Fibroblast of skin of left quadriceps (primary cell): ENCODE data around the gene MRPL30.
A peak's percentile ranks its signal among the peaks of the same experiment; 100 is the strongest.
"Not testable (repeated sequence)": the region's sequence is repeated elsewhere in the genome, so short reads cannot be mapped to it uniquely, and the experiment has no call there.

ENCODE experiments used
- DNase-seq, 2 experiments: peaks; one replicate each; pipeline ENCODE4 v3.0.0-alpha.2; 2013; ENCODE audit warnings: low read depth in 2 of 2

MRPL30 gene

DNA sequence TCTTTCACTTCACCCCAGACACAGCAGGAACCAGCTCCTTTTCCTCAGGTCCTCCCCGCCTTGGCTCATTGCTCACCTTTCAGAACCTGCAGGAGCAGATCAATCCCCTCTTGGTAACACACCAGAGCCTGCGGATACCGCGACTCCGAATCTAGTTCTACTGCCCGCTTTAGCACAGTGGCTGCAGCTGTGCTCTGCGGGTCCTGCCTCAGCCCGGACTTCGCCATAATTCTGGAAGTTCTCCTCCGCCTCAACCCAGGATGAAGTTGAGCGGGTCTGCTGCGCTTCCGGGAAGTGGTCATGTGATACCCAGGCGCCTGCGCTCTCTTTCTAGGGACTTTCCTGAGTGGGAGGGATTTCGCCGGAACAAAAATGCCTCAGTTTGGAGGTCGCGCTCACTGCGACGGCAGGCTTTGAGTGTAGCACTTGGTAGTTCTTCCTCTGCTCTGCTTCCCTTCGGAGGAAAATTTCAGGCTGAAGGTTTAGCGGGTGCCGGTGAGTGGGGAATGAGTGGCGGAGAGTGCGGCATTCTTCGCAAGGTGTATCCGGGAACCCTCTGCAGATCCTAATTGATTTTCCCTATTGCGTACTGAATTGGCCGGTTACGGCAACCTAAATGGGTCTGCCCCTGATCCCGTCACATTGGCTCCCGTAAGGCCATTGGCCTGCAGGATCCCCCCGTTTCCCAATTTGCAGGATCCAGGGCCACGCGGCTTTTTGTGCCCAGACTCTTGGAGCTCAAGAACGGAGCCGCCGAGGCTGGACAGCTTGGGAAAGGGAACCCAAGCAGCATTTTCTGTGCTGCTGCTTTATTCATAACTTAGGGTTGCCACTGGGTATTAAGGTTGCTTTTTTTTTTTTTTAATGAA lies at the start of gene MRPL30, which contains the start of gene MITD1:
Gene MRPL30, plus strand, starts transcription at position 430 of the 869 bp plus-strand sequence. CDS start 5,020 bp downstream, outside the sequence.
Gene MITD1, minus strand, starts transcription at position 304 of the 869 bp plus-strand sequence. Its CDS starts 77 bp downstream, at position 227.
- DNase-seq = peak; percentile 90 to 92

DNA sequence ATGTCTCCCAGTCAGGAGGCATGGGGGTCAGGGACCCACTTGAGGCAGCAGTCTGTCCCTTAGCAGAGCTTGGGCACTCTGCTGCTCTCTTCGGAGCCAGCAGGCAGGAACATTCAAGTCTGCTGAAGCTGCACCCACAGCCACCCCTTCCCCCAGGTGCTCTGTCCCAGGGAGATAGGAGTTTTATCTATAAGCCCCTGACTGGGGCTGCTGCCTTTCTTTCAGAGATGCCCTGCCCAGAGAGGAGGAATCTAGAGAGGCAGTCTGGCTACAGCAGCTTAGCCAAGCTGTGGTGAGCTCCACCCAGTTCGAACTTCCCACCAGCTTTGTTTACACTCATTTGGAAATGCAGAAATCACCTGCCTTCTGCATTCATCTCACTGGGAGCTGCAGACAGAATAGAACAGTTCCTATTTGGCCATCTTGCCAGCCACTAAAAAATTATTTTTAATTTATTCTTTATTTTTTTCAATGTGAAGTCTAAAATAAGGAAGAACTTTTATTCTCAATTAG lies 45.9 kb upstream of the MRPL30 start:
- not testable (repeated sequence) for DNase-seq

DNA sequence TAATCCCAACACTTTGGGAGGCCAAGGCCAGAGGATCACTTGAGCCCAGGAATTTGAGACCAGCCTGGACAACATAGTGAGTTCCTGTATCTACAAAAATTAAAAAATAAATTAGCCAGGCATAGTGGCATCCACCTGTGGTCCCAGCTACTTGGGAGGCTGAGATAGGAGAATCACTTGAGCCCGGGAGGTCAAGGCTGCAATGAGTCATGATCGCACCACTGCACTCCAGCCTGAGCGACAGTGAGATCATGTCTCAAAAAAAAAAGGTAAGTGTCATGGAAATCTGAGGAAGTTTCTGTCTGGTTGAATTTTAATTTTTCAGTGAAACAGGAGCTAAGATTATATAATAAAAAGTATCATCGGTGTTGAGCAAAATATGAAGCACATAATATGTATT lies 42.0 kb upstream of the MRPL30 start:
- no peak for DNase-seq

DNA sequence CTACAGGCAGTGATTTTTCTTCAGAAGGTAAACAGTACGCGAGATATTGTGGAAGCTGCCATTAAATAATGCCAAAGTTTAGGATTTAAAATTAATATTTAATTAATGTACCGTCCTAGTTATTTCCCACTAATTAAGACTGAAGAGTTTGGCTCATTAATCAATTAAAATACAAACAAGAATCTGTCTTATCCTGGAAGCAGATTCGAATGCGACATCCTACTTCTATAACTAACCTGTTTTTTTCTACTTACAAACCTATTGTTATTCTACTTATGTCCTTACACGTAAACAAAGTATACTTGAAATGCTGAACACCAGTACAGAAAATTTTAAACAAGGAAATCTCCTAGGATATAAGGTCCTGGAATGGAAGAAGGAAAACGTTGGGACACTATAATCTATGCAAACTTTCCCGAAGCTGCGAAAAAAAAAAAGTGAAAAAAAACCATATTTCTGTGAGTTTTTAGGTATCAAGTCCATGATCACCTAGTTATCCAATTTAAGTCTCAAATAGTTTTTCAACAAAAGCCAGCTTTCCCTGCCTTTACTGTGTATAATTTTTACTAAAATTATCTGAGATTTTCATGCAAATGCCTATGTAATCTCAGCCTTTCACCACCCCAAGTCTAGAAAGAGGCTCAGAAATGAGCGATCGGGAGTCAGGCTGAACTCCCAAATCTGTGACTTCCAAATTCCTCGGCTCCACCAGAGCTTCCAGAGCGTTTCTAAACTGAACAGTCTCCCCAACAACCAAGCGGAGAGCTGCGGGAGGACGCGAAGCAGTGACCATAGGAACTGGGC lies 40.7 kb upstream of the MRPL30 start:
- no peak for DNase-seq

DNA sequence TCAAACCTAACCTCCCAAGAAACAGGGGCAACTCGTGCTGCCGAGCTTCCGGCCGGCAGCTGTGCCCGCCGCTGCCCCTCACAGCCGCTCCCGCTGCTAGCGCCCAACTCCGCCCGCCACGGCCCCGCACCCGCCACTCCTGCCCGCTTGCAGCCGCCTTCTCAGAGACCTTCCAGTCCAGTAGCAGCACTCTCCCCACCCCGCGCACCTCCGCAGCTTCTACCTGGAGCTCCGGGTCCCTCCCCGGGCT lies 40.2 kb upstream of the MRPL30 start:
- DNase-seq = no peak

DNA sequence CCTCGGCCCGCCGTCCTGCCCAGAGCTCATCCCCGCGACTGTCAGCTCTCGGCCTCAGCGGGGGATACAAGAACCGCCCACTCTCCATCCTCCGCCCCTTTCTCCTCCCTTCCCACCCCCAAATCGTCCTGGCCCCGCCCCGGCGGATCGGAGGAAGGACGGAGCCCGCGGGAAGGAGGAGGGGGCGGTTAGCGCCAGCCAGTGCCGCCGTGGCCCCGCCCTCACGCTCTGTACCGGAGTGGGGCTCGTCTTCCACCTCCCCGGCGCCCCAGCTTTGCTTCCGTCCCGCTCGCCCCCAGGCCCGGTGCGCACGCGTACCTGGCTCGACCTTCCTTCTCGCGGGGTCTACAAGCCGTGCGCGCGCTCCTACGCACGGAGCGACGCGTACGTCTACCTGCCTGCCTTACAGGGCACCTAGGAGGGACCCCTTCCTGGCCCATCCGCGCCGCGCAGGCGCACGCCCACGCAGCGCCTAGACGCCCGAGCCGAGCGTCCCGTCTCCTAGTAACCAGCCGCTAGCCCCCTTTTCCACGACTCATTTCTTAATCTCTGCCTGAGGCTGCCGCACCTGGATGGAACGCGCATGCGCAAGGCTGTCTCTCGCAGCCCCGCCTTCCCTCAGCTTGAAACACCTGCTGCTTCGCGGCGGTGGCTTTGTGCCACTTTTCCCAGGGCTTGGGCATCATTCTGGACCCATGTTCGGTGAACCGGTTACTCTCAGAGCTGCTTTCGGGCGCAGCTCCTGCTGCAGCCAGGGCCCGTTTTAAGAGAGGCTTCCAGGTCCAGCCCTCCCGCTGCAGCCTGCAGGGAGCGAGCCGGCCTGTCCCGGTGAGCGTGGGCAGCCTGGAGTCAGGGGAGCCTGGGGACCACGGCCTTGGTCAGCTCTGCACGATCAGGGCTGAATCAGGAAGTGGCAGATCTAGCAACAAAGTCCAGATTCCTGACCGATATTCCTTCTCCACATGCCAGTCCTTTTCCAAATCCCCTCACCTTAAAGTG lies 39.6 kb upstream of the MRPL30 start, which contains the start of gene C2orf15:
Gene C2orf15, plus strand, starts transcription at position 598 of the 999 bp plus-strand sequence. CDS start 8,852 bp downstream, outside the sequence.
- peak; percentile 53 to 61 for DNase-seq

DNA sequence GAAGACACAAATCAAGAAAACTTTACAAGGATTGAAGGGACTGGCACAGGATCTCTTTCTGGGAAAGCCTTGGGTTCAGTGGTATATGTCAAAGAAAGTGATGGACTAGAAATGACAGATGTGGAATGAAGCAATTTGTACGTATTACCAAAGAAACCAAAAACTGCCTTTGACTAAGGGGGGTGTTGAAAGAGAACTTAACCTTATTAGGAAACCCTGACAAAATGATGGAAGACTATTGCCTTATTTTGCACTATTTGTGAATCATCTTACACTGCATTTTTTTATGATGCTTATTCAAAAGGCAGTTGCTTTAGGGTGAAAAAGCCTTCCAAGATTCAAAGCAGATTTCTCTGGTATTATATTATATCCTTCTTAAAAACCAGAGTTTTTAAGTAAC lies 30.3 kb upstream of the MRPL30 start:
- peak in 1 of 2 experiments; percentile 4 for DNase-seq

DNA sequence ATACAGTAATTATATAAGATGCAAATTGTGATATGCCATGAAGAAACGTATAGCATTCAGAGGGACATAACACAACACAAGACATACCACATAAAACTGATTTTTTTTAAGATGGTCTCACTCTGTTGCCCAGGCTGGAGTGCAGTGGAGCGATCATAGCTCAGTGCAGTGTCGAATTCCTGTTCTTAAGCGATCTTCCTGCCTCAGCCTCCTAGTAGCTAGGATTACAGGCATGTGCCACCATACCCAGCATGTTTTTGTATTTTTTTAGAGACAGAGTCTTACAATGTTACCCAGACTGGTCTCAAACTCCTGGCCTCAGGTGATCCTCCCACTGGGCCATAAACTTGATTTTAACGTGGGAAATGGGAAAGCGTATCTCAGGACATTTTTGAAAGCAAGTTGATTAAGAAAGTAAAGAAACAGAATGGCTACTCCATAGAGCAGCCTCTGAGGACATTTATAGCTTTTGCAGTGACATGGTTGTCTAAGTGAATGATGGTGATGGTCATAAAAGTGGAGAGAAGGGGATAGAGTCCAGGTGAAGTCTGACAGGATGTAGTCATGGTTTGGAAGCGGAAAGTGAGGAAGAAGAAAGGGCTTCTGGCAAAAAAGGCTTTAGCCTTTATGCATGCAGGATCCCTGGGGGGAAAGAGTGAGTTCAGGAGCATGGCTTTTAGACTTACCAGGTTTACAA lies 28.6 kb upstream of the MRPL30 start:
- no peak for DNase-seq

DNA sequence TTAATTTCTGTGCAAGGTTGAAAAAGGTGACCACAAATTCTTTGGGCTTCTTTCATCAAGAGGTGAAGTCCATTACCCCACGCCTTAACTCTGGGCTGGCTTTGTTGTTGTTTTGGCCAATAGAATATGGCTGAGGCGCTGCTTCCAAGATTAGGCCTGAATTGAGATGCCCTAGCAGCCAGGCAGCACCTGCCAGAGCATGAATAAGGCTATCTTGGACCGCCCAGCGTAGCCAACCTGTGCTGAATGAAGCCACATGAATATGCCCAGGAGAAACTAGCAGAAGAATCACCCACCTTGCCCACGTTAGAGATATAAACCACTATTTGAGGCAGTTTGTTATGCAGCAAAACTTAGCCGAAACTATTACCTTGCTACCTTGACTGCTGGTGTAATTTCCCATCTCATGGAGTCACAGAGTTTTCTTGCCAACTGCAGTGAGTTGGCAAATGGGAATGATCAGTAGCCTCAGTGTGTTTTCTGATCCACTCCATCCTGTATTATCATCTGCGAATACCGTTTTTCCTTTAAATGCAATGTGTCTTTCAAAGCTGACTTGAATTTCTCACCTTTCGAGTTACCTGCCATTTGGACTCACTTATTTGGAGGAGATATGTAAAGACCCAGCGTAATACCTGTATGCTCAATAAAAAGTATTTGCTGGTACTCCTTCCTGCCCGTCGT lies 26.9 kb upstream of the MRPL30 start:
- DNase-seq = no peak

DNA sequence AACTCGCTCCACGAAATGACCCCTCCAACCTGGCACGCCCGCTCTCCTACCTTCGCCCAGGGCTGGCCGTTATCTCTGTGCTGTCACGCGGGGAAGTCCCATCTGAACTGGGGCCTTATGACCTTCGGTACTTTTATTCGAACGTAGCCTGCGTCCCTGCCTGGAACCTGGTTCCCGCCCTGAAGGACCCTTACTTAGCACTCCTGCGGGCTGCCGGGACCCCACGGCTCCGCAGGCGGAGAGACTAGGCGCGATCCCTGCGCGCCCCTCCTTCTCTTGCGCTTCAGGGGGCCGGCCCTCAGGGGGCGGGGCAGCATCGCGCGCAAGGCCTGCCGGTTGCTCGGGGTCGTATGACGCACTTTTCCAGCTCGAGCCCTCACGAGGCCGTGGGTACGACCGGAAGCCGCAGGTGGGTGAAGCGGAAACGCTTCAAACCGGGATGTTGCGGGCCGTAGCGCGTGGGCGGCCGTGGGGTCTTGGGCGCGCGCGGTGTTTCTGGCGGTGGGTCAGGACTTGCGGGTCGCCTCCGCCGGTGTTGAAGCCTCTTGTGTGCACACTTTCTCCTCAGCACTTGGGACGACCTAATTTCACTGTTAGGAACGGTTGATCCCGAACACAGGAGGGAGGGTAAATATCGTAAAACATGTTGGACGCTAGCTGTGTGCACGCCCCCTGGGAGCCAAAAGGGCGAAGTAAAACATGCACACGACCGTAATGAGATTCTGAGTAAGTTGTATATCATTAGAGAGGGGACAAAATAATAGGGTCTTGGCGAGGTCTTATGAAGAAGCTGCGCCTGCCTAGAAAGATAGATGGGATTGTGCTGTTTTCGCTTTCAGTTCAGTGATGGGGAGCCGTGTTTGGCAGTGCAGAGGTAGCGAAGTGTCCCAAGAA lies 26.1 kb upstream of the MRPL30 start, which contains the start of the genes LIPT1 and TSGA10:
Gene LIPT1, plus strand, starts transcription at position 325 of the 894 bp plus-strand sequence. CDS start 6,991 bp downstream, outside the sequence.
Gene TSGA10, minus strand, starts transcription at position 300 of the 894 bp plus-strand sequence. CDS start 45,503 bp downstream, outside the sequence.
- peak; percentile 65 to 66 for DNase-seq

DNA sequence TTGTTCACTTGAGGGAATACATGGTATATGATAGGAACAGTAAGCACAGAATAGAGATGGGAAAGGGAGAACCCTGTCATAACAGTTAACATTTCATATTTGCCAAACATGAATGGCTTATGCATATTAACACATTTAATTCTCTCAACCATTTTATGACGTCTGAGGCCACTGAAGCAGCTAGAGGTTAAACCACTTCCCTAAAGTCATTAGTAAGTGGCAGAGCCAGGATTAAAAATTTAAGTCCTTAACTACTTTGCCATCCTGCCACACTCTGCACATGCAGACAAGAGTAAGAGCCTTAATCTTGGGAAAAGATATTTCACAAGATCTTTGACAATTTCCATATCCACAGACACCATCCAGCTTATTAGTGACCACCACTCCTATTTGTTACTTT lies 24.1 kb upstream of the MRPL30 start:
- DNase-seq = no peak

DNA sequence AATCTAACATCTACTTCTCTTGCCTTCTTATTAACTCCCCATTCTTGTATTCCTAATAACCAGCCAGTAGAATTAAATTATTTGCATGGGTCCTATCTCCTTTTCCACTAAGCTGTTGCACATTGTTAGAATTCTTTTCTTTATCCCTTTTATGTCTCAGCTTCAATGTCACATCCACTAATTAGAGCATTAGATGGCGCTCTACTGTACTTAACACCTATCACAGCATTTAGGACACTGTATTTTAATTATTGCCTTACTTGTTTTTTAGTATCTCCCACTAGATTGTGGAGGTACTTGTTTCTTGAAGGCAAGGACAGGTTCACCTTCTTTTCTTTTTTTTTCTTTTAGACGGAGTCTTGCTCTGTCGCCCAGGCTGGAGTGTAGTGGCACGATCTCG lies 22.4 kb upstream of the MRPL30 start:
- no peak for DNase-seq

DNA sequence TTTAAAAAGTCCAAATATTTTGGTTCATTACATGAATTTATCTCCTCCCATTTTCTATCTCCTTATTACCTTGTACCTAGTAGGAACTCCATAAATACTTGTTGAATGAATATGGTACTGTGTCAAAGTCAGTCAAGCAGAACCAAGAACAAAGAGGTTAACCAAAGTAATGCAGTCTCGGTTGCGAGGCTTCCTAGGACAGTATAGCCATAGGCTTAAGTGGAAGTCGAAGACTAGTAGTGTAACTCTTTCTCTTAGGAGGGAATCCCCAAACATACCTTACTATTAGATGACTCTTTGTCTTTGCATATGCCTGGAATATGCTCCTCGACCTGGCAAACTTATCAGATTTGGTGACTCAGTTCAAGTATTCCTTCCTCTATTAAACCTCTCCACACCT lies 21.4 kb upstream of the MRPL30 start:
- no peak for DNase-seq

DNA sequence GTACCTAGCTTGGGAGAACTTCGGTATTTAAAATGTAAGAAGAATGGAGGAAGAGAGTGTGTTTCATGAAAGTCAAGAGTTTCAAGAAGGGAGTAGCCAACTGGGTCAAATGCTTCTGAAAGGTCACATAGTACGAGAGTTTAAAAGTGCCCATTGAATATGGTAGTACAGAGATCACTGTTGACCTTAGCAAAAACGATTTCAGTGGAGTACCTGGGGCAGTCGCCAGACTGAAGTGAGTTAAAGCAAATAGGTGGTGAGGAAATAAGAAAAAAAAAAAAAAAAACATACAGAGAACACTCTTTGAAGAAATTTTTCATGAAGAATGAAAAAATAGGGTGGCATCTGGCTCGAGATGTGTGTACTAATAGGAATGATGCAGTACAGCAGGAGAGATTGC lies 14.8 kb upstream of the MRPL30 start:
- no peak for DNase-seq

DNA sequence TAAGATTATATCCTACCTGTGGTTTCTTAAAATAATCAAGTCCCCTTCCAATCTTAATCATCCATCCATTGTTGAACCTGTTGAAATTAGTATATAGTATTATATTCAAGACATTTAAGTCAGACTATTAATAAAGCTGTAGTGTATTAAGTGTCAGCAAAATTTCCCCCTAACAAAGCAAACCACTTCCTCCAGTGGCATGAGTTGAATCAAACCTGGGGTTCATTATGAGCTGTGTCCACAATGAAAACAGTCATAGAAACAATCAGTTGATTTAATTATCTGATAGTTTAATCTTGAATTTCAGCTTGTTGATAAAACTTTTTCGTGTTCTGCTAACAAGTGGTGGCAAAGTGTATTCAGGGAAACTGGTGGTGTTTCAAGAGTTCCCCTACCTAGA lies 11.4 kb upstream of the MRPL30 start:
- DNase-seq = no peak

DNA sequence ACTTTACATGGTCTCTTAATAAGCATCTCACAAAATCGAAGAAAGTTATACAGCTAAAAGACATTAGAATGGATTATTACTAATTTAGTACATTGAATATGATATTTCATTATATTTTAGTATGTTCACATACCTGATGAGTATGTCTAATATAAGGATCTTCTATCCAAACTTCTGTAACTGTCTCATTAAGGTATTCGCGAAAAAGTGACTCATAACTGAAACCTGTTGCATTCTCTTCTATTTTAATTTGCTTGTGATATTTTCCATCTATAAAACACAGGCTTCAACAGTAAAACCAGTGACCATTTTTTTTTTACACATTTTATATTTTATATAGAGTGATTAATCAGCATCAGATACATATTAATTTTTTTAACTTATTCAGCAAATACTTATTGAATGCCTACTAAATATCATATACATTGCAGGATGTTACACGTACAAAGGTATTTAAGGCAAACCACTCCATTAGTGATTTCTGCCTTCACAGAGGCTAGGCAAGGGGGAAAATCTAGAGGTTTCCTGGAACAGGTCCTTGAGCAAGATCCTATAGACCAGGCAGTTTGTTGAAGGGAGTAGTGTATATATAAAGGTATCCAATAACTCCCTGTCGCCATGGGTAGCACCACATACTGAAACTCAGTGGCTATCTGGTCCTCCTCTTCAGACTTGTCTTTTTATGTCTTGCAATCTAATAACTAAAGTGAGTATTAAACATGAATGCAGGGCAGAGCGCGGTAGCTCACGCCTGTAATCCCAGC lies 9.4 kb upstream of the MRPL30 start:
- DNase-seq = no peak

DNA sequence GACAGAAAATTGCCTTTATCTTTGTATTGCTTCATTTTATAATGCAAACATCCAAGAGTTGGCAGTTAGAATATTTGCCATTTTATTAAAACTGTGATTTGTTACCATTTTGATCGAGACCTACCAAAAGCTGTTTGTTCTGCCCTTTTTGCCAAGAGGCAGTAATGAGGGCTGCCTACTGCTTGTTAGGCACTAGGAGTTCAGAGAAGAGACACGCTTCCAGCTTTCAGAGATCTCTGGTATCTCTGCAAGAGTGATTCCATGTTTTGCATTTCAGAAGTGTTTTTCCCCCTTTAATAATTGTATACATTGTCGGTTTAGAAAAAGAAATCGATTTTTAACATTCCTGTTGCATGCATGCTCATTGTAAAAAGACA lies 628 bp downstream of the MRPL30 start:
- no peak for DNase-seq

DNA sequence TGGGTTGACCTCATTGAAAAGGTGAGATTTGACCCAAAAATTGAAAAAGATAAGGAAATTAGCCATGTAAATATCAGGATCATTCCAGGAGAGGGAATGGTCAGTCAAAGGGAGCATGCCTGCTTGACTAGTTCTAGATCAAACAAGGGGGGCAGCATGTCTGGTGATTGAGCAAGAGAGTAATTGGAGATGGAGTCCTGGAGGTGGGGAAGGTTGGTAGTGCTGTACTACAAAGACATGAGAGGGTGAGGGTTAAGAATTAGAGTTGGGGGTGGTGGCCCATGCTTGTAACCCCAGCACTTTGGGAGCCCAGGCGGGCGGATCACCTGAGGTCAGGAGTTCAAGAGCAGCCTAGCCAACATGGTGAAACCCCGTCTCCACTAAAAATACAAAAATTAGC lies 2.0 kb downstream of the MRPL30 start:
- no peak for DNase-seq
